Measurements from ENCODE around the gene CLEC4M. TPM values are rescaled to one million over a fixed set of nuclear protein-coding genes. Genes with fewer than 3 reads are reported as not detected.

Gene CLEC4M
- total and polyA plus RNA-seq, 2 donors from 2014 or later, result 0.54 TPM; not detected in 1

DNA sequence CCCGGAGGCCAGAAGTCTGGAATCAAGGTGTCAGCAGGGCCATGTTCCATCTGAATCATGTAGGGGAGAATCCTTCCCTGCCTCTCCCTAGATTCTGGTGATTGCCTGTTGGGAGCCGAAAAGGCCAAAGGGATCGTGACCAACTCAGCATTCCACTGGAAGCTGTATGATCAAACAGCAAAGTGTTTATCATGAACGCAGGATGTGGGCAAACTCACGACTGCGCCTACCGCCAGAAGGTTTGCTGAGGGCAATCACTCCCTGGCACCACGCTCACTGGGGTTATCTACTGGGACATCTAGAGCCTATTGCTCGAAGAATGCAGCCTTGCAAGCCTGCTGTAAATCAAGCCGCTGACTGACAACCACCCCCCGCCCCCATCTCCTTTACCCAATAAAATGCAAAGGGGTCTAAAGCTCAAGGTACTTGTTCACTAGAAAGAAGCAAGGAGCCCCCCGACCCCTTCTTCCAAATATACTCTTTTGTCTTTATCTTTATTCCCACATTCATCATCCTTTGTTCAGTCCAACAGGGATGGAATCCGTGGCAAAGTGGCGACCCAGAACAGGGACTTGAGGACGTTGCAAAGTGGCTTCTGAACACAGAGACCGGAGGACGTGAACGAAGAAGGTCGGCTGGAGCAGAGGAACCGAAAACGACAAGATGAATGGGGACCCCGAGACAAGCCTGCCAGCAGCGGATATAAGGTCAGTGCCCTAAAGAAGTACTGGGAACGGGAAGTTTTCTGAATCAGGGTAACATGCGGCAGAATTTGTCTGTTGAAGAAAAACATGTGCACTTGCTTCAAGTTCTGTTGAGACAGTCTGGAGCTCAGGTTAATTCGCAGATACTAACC, 16.8 kb downstream of the CLEC4M start:
- intact Hi-C loops (cut with DNase I), result no loop called here
- H3K36me3 ChIP-seq (ENCODE audit: control insufficient read depth in 2 of 3, insufficient read depth in 3 of 3, low read length in 3 of 3), result no peaks in the 10 kb centered on the region
- H3K27ac ChIP-seq (ENCODE audit: low read depth in 2 of 2, low read length in 2 of 2), result no peak overlapping the region
- no peaks in the 10 kb centered on the region for H3K4me1 ChIP-seq (ENCODE audit: control insufficient read depth in 2 of 3, insufficient read depth in 2 of 3, low read depth in 1 of 3, low read length in 3 of 3)
- H3K9ac ChIP-seq (ENCODE audit: low read length in 3 of 3), result no peak overlapping the region
- DNase-seq, result no peak
- no peak for FAIRE-seq
- H3K4me3 ChIP-seq (ENCODE audit: low read length in 3 of 3), result no peak overlapping the region
- no peak for TF ChIP-seq CTCF (IDR thresholded peaks at IDR 0.05; ENCODE audit: borderline replicate concordance, extremely low read depth, insufficient read depth)
- no peaks in the 10 kb centered on the region for H3K27me3 ChIP-seq (ENCODE audit: control insufficient read depth, insufficient read depth, low read length)
- H3K9me3 ChIP-seq (ENCODE audit: control insufficient read depth in 2 of 3, insufficient read depth in 1 of 3, low read length in 3 of 3), result no peaks in the 10 kb centered on the region

- peak in 2 of 5 donors; percentile 50 to 55 for DNase-seq
- Histone ChIP-seq H3K27me3 (ENCODE audit: control insufficient read depth, insufficient read depth, low read length) (no peaks in the 10 kb centered on the region), H3K9me3 (ENCODE audit: control insufficient read depth in 2 of 3, insufficient read depth in 1 of 3, low read length in 3 of 3) (no peaks in the 10 kb centered on the region), H3K9ac (ENCODE audit: low read length in 3 of 3) (no peak overlapping the region), H3K4me3 (ENCODE audit: low read length in 3 of 3) (no peak overlapping the region), H3K27ac (ENCODE audit: low read depth in 2 of 2, low read length in 2 of 2) (no peak overlapping the region), H3K36me3 (ENCODE audit: control insufficient read depth in 2 of 3, insufficient read depth in 3 of 3, low read length in 3 of 3) (no peaks in the 10 kb centered on the region), H3K4me1 (ENCODE audit: control insufficient read depth in 2 of 3, insufficient read depth in 2 of 3, low read depth in 1 of 3, low read length in 3 of 3) (no peaks in the 10 kb centered on the region)
- FAIRE-seq, result no peak
- TF ChIP-seq CTCF (IDR thresholded peaks at IDR 0.05; ENCODE audit: borderline replicate concordance, extremely low read depth, insufficient read depth), result no peak
- intact Hi-C loops (cut with DNase I), result no loop called here
Observed at GRCh38 chr19:7781157-7781556, 18.1 kb downstream of the CLEC4M start.

DNA sequence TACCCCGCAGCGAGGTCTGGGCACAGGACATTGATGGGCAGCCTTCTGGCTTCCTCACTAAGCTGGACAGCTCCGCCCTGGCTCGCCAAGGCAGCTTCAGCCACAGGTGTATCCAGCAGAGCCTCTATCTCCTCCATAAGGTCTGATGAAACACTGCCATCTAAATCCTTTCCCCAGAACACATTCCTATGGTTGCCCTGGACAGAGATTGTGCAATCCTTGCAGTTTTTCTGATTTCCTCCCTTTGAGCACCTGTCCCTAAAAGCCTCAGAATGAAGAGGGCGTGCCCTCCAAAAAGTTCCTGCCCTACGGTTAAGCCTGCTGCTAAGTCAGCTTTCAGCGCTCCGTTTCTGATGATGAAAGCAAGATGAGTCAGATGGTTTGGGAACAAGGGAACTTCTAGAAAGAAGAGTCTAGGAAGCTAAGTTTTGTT, 21.0 kb downstream of the CLEC4M start:
- H3K4me3 ChIP-seq (ENCODE audit: low read length in 3 of 3), result no peak overlapping the region
- H3K4me1 ChIP-seq (ENCODE audit: control insufficient read depth in 2 of 3, insufficient read depth in 2 of 3, low read depth in 1 of 3, low read length in 3 of 3), result no peaks in the 10 kb centered on the region
- no peaks in the 10 kb centered on the region for H3K36me3 ChIP-seq (ENCODE audit: control insufficient read depth in 2 of 3, insufficient read depth in 3 of 3, low read length in 3 of 3)
- TF ChIP-seq CTCF (IDR thresholded peaks at IDR 0.05; ENCODE audit: borderline replicate concordance, extremely low read depth, insufficient read depth), result no peak
- no peak overlapping the region for H3K9ac ChIP-seq (ENCODE audit: low read length in 3 of 3)
- no peak overlapping the region for H3K27ac ChIP-seq (ENCODE audit: low read depth in 2 of 2, low read length in 2 of 2)
- DNase-seq (no peak), FAIRE-seq (no peak)
- H3K27me3 ChIP-seq (ENCODE audit: control insufficient read depth, insufficient read depth, low read length), result peaks cover 8% of the 10 kb centered on the region
- H3K9me3 ChIP-seq (ENCODE audit: control insufficient read depth in 2 of 3, insufficient read depth in 1 of 3, low read length in 3 of 3), result no peaks in the 10 kb centered on the region
- intact Hi-C loops (cut with DNase I), result no loop called here

Data from kidney (tissue), 14 donors.